Ascending aorta (tissue), 2 donors: ENCODE results near the gene CYB5R4. TPM values are rescaled to one million over a fixed set of nuclear protein-coding genes. Genes with fewer than 3 reads are reported as not detected.

Experiments used
- DNase-seq, 2 donors: peaks; one replicate each; pipeline ENCODE4 v3.0.0-alpha.2; 2019; ENCODE audit warnings: low spot score in 2 of 2
- H3K27ac ChIP-seq, 2 donors: fragments of 200-600 bp; sonication (generic); one replicate each; pipeline ENCODE4 v1.5.1; 2016 to 2017; ENCODE audit warnings: mild to moderate bottlenecking in 1 of 2
- H3K27me3 ChIP-seq: fragments of 200-600 bp; sonication (generic); one replicate; pipeline ENCODE4 v1.5.1; 2017
- H3K36me3 ChIP-seq, 2 donors: fragments of 200-600 bp; sonication (generic); one replicate each; pipeline ENCODE4 v1.5.1; 2016
- H3K4me1 ChIP-seq, 2 donors: fragments of 200-600 bp; sonication (generic); one replicate each; pipeline ENCODE4 v1.5.1; 2016 to 2017; ENCODE audit warnings: mild to moderate bottlenecking in 1 of 2
- H3K4me3 ChIP-seq, 2 donors: fragments of 200-600 bp; sonication (generic); one replicate each; pipeline ENCODE4 v1.5.1; 2016 to 2017; ENCODE audit warnings: mild to moderate bottlenecking in 1 of 2
- H3K9me3 ChIP-seq, 2 donors: fragments of 200-600 bp; sonication (generic); one replicate each; pipeline ENCODE4 v1.5.1; 2016
- CTCF ChIP-seq, 3 experiments: fragments of 200-600 bp in 2 of 3; fragments of 450-650 bp in 1 of 3; sonication (generic) in 2 of 3; IDR thresholded peaks; one replicate each; pipeline ENCODE4 v1.5.1; 2016 to 2019; ENCODE audit warnings: antibody characterized with exemption in 3 of 3, mild to moderate bottlenecking in 1 of 3, moderate library complexity in 1 of 3
- intact Hi-C: fragments of 100-400 bp; cut with DNase I; formaldehyde crosslinking; loops from one replicate; pipeline ENCODE4 v1.15.1; 2023
- total RNA-seq: library from RNA; depleted of rRNA; stranded (reverse); fragments of >200 nt; gene quantifications from one replicate; pipeline ENCODE4 v1.1.0, GENCODE V29; 2016

CYB5R4 gene
- total RNA-seq, 1 donor from 2014 or later = 0.53 TPM

GRCh38 chr6:83854766-83855165 lies 4.7 kb upstream of the CYB5R4 start:
- no peaks in the 10 kb centered on the region for H3K27me3 ChIP-seq
- TF ChIP-seq CTCF (IDR thresholded peaks at IDR 0.05) = no peak
- no peaks in the 10 kb centered on the region for H3K9me3 ChIP-seq
- intact Hi-C loops = loop anchor here (10.0 kb wide), 2 partner anchors 560 to 660 kb away; partner anchors contain the start of genes PGM3 and RWDD2A
- H3K27ac ChIP-seq = no peak overlapping the region
- DNase-seq = no peak
- H3K36me3 ChIP-seq = no peaks in the 10 kb centered on the region
- H3K4me3 ChIP-seq = no peak overlapping the region
- H3K4me1 ChIP-seq = peaks cover 4 to 5% of the 10 kb centered on the region in 2 donors

- H3K27ac ChIP-seq = peak overlapping the region; percentile 84 to 85
- H3K9me3 ChIP-seq = no peaks in the 10 kb centered on the region
- H3K4me3 ChIP-seq = peak overlapping the region; percentile 77 to 83
- H3K27me3 ChIP-seq = no peaks in the 10 kb centered on the region
- peaks cover 2 to 13% of the 10 kb centered on the region in 2 donors for H3K36me3 ChIP-seq
- no peak for TF ChIP-seq CTCF (IDR thresholded peaks at IDR 0.05)
- peaks cover 4 to 15% of the 10 kb centered on the region in 2 donors for H3K4me1 ChIP-seq
- DNase-seq = no peak
- intact Hi-C loops = no loop called here
These were observed 868 bp downstream of the CYB5R4 start for GRCh38 chr6:83860359-83860755.

- Histone ChIP-seq H3K27me3 (no peaks in the 10 kb centered on the region), H3K27ac (no peak overlapping the region), H3K9me3 (no peaks in the 10 kb centered on the region), H3K4me3 (peak overlapping the region; percentile 77 to 83), H3K4me1 (peaks cover 4 to 15% of the 10 kb centered on the region in 2 donors), H3K36me3 (peaks cover 8 to 19% of the 10 kb centered on the region in 2 donors)
- intact Hi-C loops = no loop called here
- no peak for TF ChIP-seq CTCF (IDR thresholded peaks at IDR 0.05)
- DNase-seq = no peak
These were observed 1.4 kb downstream of the CYB5R4 start for GRCh38 chr6:83860782-83861495.

- no peak for TF ChIP-seq CTCF (IDR thresholded peaks at IDR 0.05)
- H3K27ac ChIP-seq = no peak overlapping the region
- intact Hi-C loops = no loop called here
- no peaks in the 10 kb centered on the region for H3K27me3 ChIP-seq
- H3K4me3 ChIP-seq = no peak overlapping the region
- H3K36me3 ChIP-seq = peaks cover 8 to 36% of the 10 kb centered on the region in 2 donors
- no peak for DNase-seq
- peaks cover 4 to 15% of the 10 kb centered on the region in 2 donors for H3K4me1 ChIP-seq
- H3K9me3 ChIP-seq = no peaks in the 10 kb centered on the region
These were observed 3.4 kb downstream of the CYB5R4 start for GRCh38 chr6:83862776-83863471.

GRCh38 chr6:83867043-83867442 lies 7.6 kb downstream of the CYB5R4 start:
- no peak for TF ChIP-seq CTCF (IDR thresholded peaks at IDR 0.05)
- no peak overlapping the region for H3K4me3 ChIP-seq

More at GRCh38 chr6:83867043-83867442, 7.6 kb downstream of the CYB5R4 start:
- Histone ChIP-seq H3K27me3 (no peaks in the 10 kb centered on the region), H3K36me3 (peaks cover 8 to 36% of the 10 kb centered on the region in 2 donors), H3K9me3 (no peaks in the 10 kb centered on the region), H3K4me1 (peaks cover 0 to 6% of the 10 kb centered on the region in 2 donors), H3K27ac (no peak overlapping the region)
- no peak for DNase-seq
- intact Hi-C loops = no loop called here
